ENCODE results near the gene ASCL1.

Gene ASCL1

DNA sequence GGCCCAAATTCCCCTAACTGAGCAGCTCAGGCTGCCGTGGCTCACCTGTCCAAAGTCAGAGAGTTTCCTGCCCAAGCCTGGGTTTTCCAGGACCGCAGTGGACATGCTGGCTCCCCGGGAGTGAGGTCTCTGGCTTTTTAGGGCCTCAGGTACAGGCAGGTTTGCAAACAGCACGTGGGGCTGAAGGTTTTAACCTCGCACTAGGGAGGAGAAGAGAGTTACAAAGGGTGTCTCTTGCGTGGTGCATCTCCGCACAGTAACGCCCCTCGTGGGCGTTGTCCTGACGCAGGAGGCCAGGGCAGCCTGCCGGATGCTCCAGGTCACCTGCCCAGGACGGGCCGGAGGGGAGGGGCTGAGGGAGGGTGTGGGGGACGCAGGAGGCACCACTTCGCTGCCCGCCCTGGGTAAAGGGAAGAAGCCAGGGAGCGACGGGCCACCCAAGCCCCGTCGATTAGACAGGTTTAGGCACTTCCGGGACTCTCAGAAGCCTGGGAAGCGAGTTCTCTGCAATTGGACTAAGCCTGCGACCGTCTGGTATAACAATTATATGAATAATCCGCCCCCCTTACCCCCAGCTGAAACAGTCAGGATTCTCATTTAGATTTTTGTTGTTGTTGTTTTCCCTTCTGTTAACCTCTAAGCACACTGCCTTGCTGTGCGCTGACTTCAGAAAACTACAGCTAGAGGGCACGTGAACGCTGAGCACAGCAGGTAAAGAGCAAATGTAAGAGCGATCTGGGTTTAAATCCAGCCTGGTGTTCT lies 40.3 kb upstream of the ASCL1 start, which contains the start of gene PAH:
TSS of gene PAH (minus strand) at position 219 of the 762 bp plus-strand sequence. CDS start at position 105, 114 bp downstream.
- H2AK5ac ChIP-seq (ENCODE audit: low read depth, low read length) = no peak within 1 kb of the TSS

DNA sequence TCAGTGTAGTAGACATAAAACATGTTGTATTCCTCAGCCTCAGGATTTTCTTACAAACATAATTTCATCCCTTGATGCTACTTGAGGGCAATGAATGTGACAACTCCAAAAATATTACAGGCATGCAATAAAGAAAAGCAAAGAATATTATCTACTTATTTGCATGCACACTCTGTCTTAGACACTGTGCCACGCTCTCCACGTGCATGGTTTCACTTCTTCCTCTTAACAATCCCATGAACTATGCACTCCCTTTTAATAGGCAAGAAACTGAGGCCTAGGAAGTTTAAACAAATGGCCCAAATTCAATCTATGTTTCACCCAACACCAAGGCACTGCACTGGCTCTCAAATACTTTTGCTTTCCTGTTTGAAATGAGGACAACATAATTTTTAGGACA lies 38.6 kb upstream of the ASCL1 start:
- no peak overlapping the region for H3K27ac ChIP-seq (replicated peaks; ENCODE audit: low read length)
- no peak overlapping the region for H3K9ac ChIP-seq (ENCODE audit: low read depth, low read length, poor library complexity)
- DNase-seq (ENCODE audit: low spot score) = no peak
- no CpG with 5 or more reads among the region's 2 CpGs for WGBS, 2 donors (ENCODE audit: extremely low coverage in 2 of 2, insufficient read length in 2 of 2, insufficient replicate concordance in 1 of 2)
- no peak overlapping the region for H3K4me2 ChIP-seq (ENCODE audit: insufficient read depth, low read length, poor library complexity, severe bottlenecking)
- H2AK5ac ChIP-seq (ENCODE audit: low read depth, low read length) = no peak overlapping the region
- H4K8ac ChIP-seq (ENCODE audit: low read depth, low read length) = no peak overlapping the region
- no peak overlapping the region for H4K91ac ChIP-seq (ENCODE audit: low read depth, low read length, poor library complexity)
- no peak overlapping the region for H3K4me3 ChIP-seq (ENCODE audit: low read length in 2 of 2)
- H2BK12ac ChIP-seq (ENCODE audit: low read length) = no peak overlapping the region
- no peaks in the 10 kb centered on the region for H3K79me1 ChIP-seq (ENCODE audit: low read depth, low read length)
- no peaks in the 10 kb centered on the region for H3K9me3 ChIP-seq (replicated peaks in 1 of 2; ENCODE audit: control insufficient read depth in 2 of 2, insufficient read depth in 1 of 2, low read depth in 1 of 2, low read length in 2 of 2)
- H3K23ac ChIP-seq (ENCODE audit: low read depth, low read length, poor library complexity) = no peak overlapping the region
- no peak overlapping the region for H2BK15ac ChIP-seq (ENCODE audit: low read length)
- no peak overlapping the region for H3K18ac ChIP-seq (ENCODE audit: low read length)
- H2BK5ac ChIP-seq (ENCODE audit: low read length) = no peak overlapping the region
- no peak overlapping the region for H2BK120ac ChIP-seq (ENCODE audit: low read depth, low read length)
- no peak overlapping the region for H3K14ac ChIP-seq (ENCODE audit: low read length)
- H3K4me1 ChIP-seq (ENCODE audit: control insufficient read depth in 2 of 2, insufficient read depth in 1 of 2, low read depth in 1 of 2, low read length in 2 of 2) = peaks cover 0 to 3% of the 10 kb centered on the region in 2 donors
- no peak overlapping the region for H2AFZ ChIP-seq (ENCODE audit: low read length)
- peaks cover 0 to 4% (median 0%) of the 10 kb centered on the region in 3 experiments for H3K27me3 ChIP-seq (ENCODE audit: control insufficient read depth in 3 of 3, insufficient read depth in 3 of 3, low read depth in 1 of 3, low read length in 3 of 3)
- no peaks in the 10 kb centered on the region for H3K36me3 ChIP-seq (replicated peaks in 1 of 2; ENCODE audit: control insufficient read depth in 2 of 2, insufficient read depth in 2 of 2, low read length in 2 of 2)
- no peak overlapping the region for H3K4ac ChIP-seq (ENCODE audit: low read length)

More for the DNA sequence above, 40.3 kb upstream of the ASCL1 start, which contains the start of gene PAH:
- peaks cover 0 to 3% of the 10 kb centered on the region in 2 donors for H3K4me1 ChIP-seq (ENCODE audit: control insufficient read depth in 2 of 2, insufficient read depth in 1 of 2, low read depth in 1 of 2, low read length in 2 of 2)
- no CpG with 5 or more reads among the region's 30 CpGs for WGBS, 2 donors (ENCODE audit: extremely low coverage in 2 of 2, insufficient read length in 2 of 2, insufficient replicate concordance in 1 of 2)
- H3K9me3 ChIP-seq (replicated peaks in 1 of 2; ENCODE audit: control insufficient read depth in 2 of 2, insufficient read depth in 1 of 2, low read depth in 1 of 2, low read length in 2 of 2) = no peaks in the 10 kb centered on the region
- peak within 1 kb of the TSS; percentile 56 for H3K23ac ChIP-seq (ENCODE audit: low read depth, low read length, poor library complexity)
- H3K14ac ChIP-seq (ENCODE audit: low read length) = no peak within 1 kb of the TSS
- peaks cover 0 to 4% (median 0%) of the 10 kb centered on the region in 3 experiments for H3K27me3 ChIP-seq (ENCODE audit: control insufficient read depth in 3 of 3, insufficient read depth in 3 of 3, low read depth in 1 of 3, low read length in 3 of 3)
- H2BK5ac ChIP-seq (ENCODE audit: low read length) = peak within 1 kb of the TSS; percentile 79
- no peak within 1 kb of the TSS for H3K27ac ChIP-seq (replicated peaks; ENCODE audit: low read length)
- H2BK15ac ChIP-seq (ENCODE audit: low read length) = peak within 1 kb of the TSS; percentile 76
- no peak within 1 kb of the TSS for H2BK120ac ChIP-seq (ENCODE audit: low read depth, low read length)
- H4K91ac ChIP-seq (ENCODE audit: low read depth, low read length, poor library complexity) = no peak within 1 kb of the TSS
- H3K4me2 ChIP-seq (ENCODE audit: insufficient read depth, low read length, poor library complexity, severe bottlenecking) = peak within 1 kb of the TSS; percentile 59
- no peaks in the 10 kb centered on the region for H3K36me3 ChIP-seq (replicated peaks in 1 of 2; ENCODE audit: control insufficient read depth in 2 of 2, insufficient read depth in 2 of 2, low read length in 2 of 2)
- no peak within 1 kb of the TSS for H3K4ac ChIP-seq (ENCODE audit: low read length)
- H2AFZ ChIP-seq (ENCODE audit: low read length) = peak within 1 kb of the TSS; percentile 41
- H3K4me3 ChIP-seq (ENCODE audit: low read length in 2 of 2) = peak within 1 kb of the TSS in 1 of 2 donors; percentile 62
- H3K79me1 ChIP-seq (ENCODE audit: low read depth, low read length) = no peaks in the 10 kb centered on the region
- peak within 1 kb of the TSS; percentile 63 for H3K18ac ChIP-seq (ENCODE audit: low read length)
- H2BK12ac ChIP-seq (ENCODE audit: low read length) = no peak within 1 kb of the TSS
- peak within 1 kb of the TSS; percentile 18 for H3K9ac ChIP-seq (ENCODE audit: low read depth, low read length, poor library complexity)
- H4K8ac ChIP-seq (ENCODE audit: low read depth, low read length) = no peak within 1 kb of the TSS
- peak; percentile 23 for DNase-seq (ENCODE audit: low spot score)

DNA sequence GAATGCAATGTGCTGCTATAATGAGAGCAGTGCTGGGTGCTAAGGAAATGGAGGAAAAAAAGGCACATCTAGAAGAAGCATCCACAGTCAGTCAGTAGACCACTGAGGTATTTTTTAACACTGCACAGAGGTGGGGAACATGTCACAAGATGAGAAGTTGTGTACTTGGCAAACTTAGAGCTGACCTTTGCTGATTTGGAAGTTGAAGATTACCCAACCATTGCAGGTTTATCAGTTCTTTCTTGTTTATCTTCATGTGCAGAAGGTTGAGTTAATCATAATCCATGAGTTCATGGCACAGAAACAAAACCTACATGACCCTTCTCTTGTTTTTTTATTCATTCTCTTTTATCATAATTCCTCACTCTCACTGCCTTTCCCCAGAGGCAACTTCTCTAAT lies 37.2 kb upstream of the ASCL1 start:
- no peak for DNase-seq (ENCODE audit: low spot score)
- Histone ChIP-seq H3K18ac (ENCODE audit: low read length) (no peak overlapping the region), H2AK5ac (ENCODE audit: low read depth, low read length) (no peak overlapping the region), H2BK15ac (ENCODE audit: low read length) (no peak overlapping the region), H2AFZ (ENCODE audit: low read length) (no peak overlapping the region), H3K9me3 (replicated peaks in 1 of 2; ENCODE audit: control insufficient read depth in 2 of 2, insufficient read depth in 1 of 2, low read depth in 1 of 2, low read length in 2 of 2) (no peaks in the 10 kb centered on the region), H4K91ac (ENCODE audit: low read depth, low read length, poor library complexity) (no peak overlapping the region), H3K14ac (ENCODE audit: low read length) (no peak overlapping the region), H3K27me3 (ENCODE audit: control insufficient read depth in 3 of 3, insufficient read depth in 3 of 3, low read depth in 1 of 3, low read length in 3 of 3) (peaks cover 0 to 4% (median 0%) of the 10 kb centered on the region in 3 experiments), H3K4me3 (ENCODE audit: low read length in 2 of 2) (no peak overlapping the region), H2BK5ac (ENCODE audit: low read length) (no peak overlapping the region), H3K4ac (ENCODE audit: low read length) (no peak overlapping the region), H3K23ac (ENCODE audit: low read depth, low read length, poor library complexity) (no peak overlapping the region), H3K36me3 (replicated peaks in 1 of 2; ENCODE audit: control insufficient read depth in 2 of 2, insufficient read depth in 2 of 2, low read length in 2 of 2) (no peaks in the 10 kb centered on the region), H2BK120ac (ENCODE audit: low read depth, low read length) (no peak overlapping the region), H3K9ac (ENCODE audit: low read depth, low read length, poor library complexity) (no peak overlapping the region), H4K8ac (ENCODE audit: low read depth, low read length) (no peak overlapping the region), H3K4me1 (ENCODE audit: control insufficient read depth in 2 of 2, insufficient read depth in 1 of 2, low read depth in 1 of 2, low read length in 2 of 2) (peaks cover 0 to 3% of the 10 kb centered on the region in 2 donors), H3K79me1 (ENCODE audit: low read depth, low read length) (no peaks in the 10 kb centered on the region), H2BK12ac (ENCODE audit: low read length) (no peak overlapping the region), H3K4me2 (ENCODE audit: insufficient read depth, low read length, poor library complexity, severe bottlenecking) (no peak overlapping the region), H3K27ac (replicated peaks; ENCODE audit: low read length) (no peak overlapping the region)

DNA sequence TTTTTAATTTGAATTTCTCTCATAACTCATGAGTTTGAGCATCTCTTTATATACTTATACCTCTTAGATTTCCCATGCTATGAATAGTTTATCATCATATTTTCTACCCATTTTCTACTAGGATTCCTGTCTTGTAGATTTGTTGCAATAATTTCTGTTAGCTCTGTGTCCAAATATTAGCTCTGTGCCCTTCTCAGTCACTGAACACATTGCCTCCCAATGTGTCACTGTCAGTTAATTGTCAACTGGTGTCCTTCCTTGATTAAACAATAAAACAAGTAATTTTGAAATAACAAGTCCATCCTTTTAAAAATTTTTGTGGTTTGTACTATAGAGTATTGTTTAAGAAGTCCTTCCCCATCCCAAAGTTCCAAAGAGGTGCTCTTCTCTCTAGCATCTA lies 36.2 kb upstream of the ASCL1 start:
- Histone ChIP-seq H3K4me1 (ENCODE audit: control insufficient read depth in 2 of 2, insufficient read depth in 1 of 2, low read depth in 1 of 2, low read length in 2 of 2) (peaks cover 0 to 3% of the 10 kb centered on the region in 2 donors), H3K9ac (ENCODE audit: low read depth, low read length, poor library complexity) (no peak overlapping the region)

More for the DNA sequence above, 36.2 kb upstream of the ASCL1 start:
- DNase-seq (ENCODE audit: low spot score) = no peak
- Histone ChIP-seq H3K27me3 (ENCODE audit: control insufficient read depth in 3 of 3, insufficient read depth in 3 of 3, low read depth in 1 of 3, low read length in 3 of 3) (peaks cover 0 to 4% (median 0%) of the 10 kb centered on the region in 3 experiments), H3K18ac (ENCODE audit: low read length) (no peak overlapping the region), H3K14ac (ENCODE audit: low read length) (no peak overlapping the region), H4K8ac (ENCODE audit: low read depth, low read length) (no peak overlapping the region), H2AFZ (ENCODE audit: low read length) (no peak overlapping the region), H3K27ac (replicated peaks; ENCODE audit: low read length) (no peak overlapping the region), H2AK5ac (ENCODE audit: low read depth, low read length) (no peak overlapping the region), H3K79me1 (ENCODE audit: low read depth, low read length) (no peaks in the 10 kb centered on the region), H2BK15ac (ENCODE audit: low read length) (no peak overlapping the region), H2BK120ac (ENCODE audit: low read depth, low read length) (no peak overlapping the region), H3K4me3 (ENCODE audit: low read length in 2 of 2) (no peak overlapping the region), H3K23ac (ENCODE audit: low read depth, low read length, poor library complexity) (no peak overlapping the region), H2BK5ac (ENCODE audit: low read length) (no peak overlapping the region), H2BK12ac (ENCODE audit: low read length) (no peak overlapping the region), H4K91ac (ENCODE audit: low read depth, low read length, poor library complexity) (no peak overlapping the region), H3K4ac (ENCODE audit: low read length) (no peak overlapping the region), H3K4me2 (ENCODE audit: insufficient read depth, low read length, poor library complexity, severe bottlenecking) (no peak overlapping the region), H3K36me3 (replicated peaks in 1 of 2; ENCODE audit: control insufficient read depth in 2 of 2, insufficient read depth in 2 of 2, low read length in 2 of 2) (no peaks in the 10 kb centered on the region), H3K9me3 (replicated peaks in 1 of 2; ENCODE audit: control insufficient read depth in 2 of 2, insufficient read depth in 1 of 2, low read depth in 1 of 2, low read length in 2 of 2) (no peaks in the 10 kb centered on the region)
